ENCODE data around the gene EFNA5.

Gene EFNA5

DNA sequence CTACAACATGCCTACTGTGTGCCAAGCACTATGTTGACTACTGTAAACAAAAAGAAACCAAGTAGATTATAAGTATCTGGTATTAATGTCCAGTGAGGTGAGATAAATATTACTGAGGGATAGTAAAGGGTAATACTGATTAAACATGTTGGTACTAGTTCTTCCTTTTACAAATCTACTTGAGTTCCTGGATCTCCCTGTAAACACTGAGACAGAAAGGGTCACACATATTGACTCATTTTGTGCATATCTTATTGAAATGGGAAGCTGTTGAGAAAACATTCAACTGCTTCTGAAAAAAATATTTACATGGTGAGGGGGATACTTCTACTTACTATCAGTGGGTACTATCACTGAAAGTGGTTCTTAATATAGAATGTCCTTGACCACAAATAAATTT is 24.3 kb downstream of the EFNA5 start:
- Histone ChIP-seq H3K9me3 (ENCODE audit: low read length) (no peaks in the 10 kb centered on the region), H3K27ac (ENCODE audit: low read depth, low read length, poor library complexity, severe bottlenecking) (no peak overlapping the region), H3F3A (ENCODE audit: insufficient read depth, low read length) (no peaks in the 10 kb centered on the region), H3K4me2 (ENCODE audit: low read length) (no peak overlapping the region), H3K4me3 (ENCODE audit: low read depth, low read length, poor library complexity, severe bottlenecking) (no peak overlapping the region), H3K36me3 (ENCODE audit: insufficient read depth, low read length) (no peaks in the 10 kb centered on the region), H3K9ac (ENCODE audit: low read length) (no peak overlapping the region), H4K20me1 (ENCODE audit: insufficient read depth, low read length) (no peaks in the 10 kb centered on the region), H2AFZ (ENCODE audit: low read length) (no peak overlapping the region), H3K27me3 (ENCODE audit: insufficient read depth, low read length) (no peaks in the 10 kb centered on the region), H3K9me2 (ENCODE audit: low read depth, low read length) (no peaks in the 10 kb centered on the region), H3K79me2 (ENCODE audit: insufficient read depth, low read length) (no peaks in the 10 kb centered on the region; the same call in 1 of the 2 replicates), H3K4me1 (ENCODE audit: insufficient read depth, low read length, severe bottlenecking) (no peaks in the 10 kb centered on the region)
- TF ChIP-seq EZH2 (IDR thresholded peaks at IDR 0.05; ENCODE audit: borderline replicate concordance, low read length): no peak

DNA sequence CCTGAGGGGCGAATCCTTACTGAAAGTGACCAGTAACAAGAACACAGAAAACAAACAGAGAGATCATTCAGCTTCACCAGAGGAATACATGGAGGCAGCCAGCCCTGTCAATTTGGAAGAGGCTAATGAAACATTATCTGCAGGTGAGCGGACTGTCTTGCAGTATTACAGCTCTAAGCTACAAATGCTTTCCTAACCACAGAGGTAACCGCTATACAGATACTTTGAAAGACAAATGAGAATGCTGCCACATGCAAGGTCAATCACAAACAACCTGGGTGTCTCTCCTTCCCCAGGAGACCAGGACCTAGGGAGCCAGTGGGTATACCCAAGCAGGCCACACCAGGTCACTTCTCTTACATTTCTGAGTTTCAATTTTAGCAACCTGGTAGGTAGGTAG is 30.2 kb downstream of the EFNA5 start:
- no peaks in the 10 kb centered on the region for H3K79me2 ChIP-seq (ENCODE audit: insufficient read depth, low read length)
- no peak overlapping the region for H3K27ac ChIP-seq (ENCODE audit: low read depth, low read length, poor library complexity, severe bottlenecking)

DNA sequence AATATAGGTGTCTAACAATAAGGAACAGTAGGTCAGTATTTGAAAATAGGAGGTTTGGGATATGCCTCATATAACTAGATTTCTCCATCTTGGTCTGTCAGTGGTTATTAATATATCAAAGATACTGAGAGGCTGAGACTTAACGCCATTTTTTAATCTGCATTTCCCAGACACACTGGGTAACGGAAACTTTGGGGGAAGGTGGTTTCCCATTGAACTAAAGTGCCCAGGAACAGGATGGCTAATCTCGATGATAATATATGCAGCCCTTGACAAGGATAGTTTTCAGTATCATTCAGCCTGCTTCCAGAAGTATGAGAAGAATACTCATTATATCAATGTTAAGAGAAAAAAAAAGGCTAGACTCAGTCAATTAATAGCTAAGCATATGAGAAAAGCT is 30.7 kb downstream of the EFNA5 start:
- no peaks in the 10 kb centered on the region for H3K27me3 ChIP-seq (ENCODE audit: insufficient read depth, low read length)
- H3K27ac ChIP-seq (ENCODE audit: low read depth, low read length, poor library complexity, severe bottlenecking): no peak overlapping the region
- no peaks in the 10 kb centered on the region for H3K79me2 ChIP-seq (ENCODE audit: insufficient read depth, low read length)
- H4K20me1 ChIP-seq (ENCODE audit: insufficient read depth, low read length): no peaks in the 10 kb centered on the region
- H3F3A ChIP-seq (ENCODE audit: insufficient read depth, low read length): no peaks in the 10 kb centered on the region
- TF ChIP-seq, protein P1, sequence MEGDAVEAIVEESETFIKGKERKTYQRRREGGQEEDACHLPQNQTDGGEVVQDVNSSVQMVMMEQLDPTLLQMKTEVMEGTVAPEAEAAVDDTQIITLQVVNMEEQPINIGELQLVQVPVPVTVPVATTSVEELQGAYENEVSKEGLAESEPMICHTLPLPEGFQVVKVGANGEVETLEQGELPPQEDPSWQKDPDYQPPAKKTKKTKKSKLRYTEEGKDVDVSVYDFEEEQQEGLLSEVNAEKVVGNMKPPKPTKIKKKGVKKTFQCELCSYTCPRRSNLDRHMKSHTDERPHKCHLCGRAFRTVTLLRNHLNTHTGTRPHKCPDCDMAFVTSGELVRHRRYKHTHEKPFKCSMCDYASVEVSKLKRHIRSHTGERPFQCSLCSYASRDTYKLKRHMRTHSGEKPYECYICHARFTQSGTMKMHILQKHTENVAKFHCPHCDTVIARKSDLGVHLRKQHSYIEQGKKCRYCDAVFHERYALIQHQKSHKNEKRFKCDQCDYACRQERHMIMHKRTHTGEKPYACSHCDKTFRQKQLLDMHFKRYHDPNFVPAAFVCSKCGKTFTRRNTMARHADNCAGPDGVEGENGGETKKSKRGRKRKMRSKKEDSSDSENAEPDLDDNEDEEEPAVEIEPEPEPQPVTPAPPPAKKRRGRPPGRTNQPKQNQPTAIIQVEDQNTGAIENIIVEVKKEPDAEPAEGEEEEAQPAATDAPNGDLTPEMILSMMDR (IDR thresholded peaks at IDR 0.05; ENCODE audit: low read length): no peak
- no peak for TF ChIP-seq EZH2 (IDR thresholded peaks at IDR 0.05; ENCODE audit: borderline replicate concordance, low read length)
- H3K9ac ChIP-seq (ENCODE audit: low read length): no peak overlapping the region
- no peak overlapping the region for H3K4me3 ChIP-seq (ENCODE audit: low read depth, low read length, poor library complexity, severe bottlenecking)
- no peak overlapping the region for H3K4me2 ChIP-seq (ENCODE audit: low read length)
- H3K36me3 ChIP-seq (ENCODE audit: insufficient read depth, low read length): no peaks in the 10 kb centered on the region
- no peak overlapping the region for H2AFZ ChIP-seq (ENCODE audit: low read length)
- H3K9me3 ChIP-seq (ENCODE audit: low read length): no peaks in the 10 kb centered on the region
- peaks cover 22% of the 10 kb centered on the region for H3K4me1 ChIP-seq (ENCODE audit: insufficient read depth, low read length, severe bottlenecking)
- no peaks in the 10 kb centered on the region for H3K9me2 ChIP-seq (ENCODE audit: low read depth, low read length)

More for the DNA sequence above, 30.2 kb downstream of the EFNA5 start:
- no peaks in the 10 kb centered on the region for H3K36me3 ChIP-seq (ENCODE audit: insufficient read depth, low read length)
- no peak overlapping the region for H2AFZ ChIP-seq (ENCODE audit: low read length)
- no peaks in the 10 kb centered on the region for H3K9me2 ChIP-seq (ENCODE audit: low read depth, low read length)
- no peaks in the 10 kb centered on the region for H3F3A ChIP-seq (ENCODE audit: insufficient read depth, low read length)
- no peaks in the 10 kb centered on the region for H4K20me1 ChIP-seq (ENCODE audit: insufficient read depth, low read length)
- no peaks in the 10 kb centered on the region for H3K9me3 ChIP-seq (ENCODE audit: low read length)
- TF ChIP-seq, protein P1 (IDR thresholded peaks at IDR 0.05; ENCODE audit: low read length): no peak
- no peak for TF ChIP-seq EZH2 (IDR thresholded peaks at IDR 0.05; ENCODE audit: borderline replicate concordance, low read length)
- H3K4me2 ChIP-seq (ENCODE audit: low read length): peak overlapping the region; percentile 1; the same call in 1 of the 2 replicates
- no peaks in the 10 kb centered on the region for H3K27me3 ChIP-seq (ENCODE audit: insufficient read depth, low read length)
- H3K4me3 ChIP-seq (ENCODE audit: low read depth, low read length, poor library complexity, severe bottlenecking): no peak overlapping the region
- H3K4me1 ChIP-seq (ENCODE audit: insufficient read depth, low read length, severe bottlenecking): peaks cover 22% of the 10 kb centered on the region
- H3K9ac ChIP-seq (ENCODE audit: low read length): no peak overlapping the region

DNA sequence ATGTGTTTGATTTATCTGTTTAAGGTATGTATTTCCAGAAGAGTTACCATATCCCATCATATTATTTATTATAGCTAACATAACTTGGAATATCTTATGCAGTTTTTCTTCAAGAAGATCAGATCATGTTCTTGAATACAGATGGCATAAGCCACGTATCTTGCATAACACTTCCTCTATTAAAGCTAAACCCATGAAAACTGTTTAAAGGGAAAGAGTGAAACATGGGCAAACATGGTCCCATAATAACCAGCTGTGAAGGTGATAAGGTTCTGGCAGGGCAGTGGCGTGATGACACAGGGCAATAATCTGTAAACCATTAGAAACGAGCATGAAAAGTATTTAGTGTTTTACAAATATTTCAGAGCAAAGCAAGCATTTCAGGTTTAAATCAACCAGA is 34.2 kb downstream of the EFNA5 start:
- Histone ChIP-seq H3K27me3 (ENCODE audit: insufficient read depth, low read length) (no peaks in the 10 kb centered on the region), H3K4me1 (ENCODE audit: insufficient read depth, low read length, severe bottlenecking) (peaks cover 50% of the 10 kb centered on the region), H3K9me2 (ENCODE audit: low read depth, low read length) (no peaks in the 10 kb centered on the region), H2AFZ (ENCODE audit: low read length) (no peak overlapping the region), H4K20me1 (ENCODE audit: insufficient read depth, low read length) (no peaks in the 10 kb centered on the region), H3K79me2 (ENCODE audit: insufficient read depth, low read length) (no peaks in the 10 kb centered on the region), H3F3A (ENCODE audit: insufficient read depth, low read length) (no peaks in the 10 kb centered on the region), H3K27ac (ENCODE audit: low read depth, low read length, poor library complexity, severe bottlenecking) (no peak overlapping the region), H3K4me3 (ENCODE audit: low read depth, low read length, poor library complexity, severe bottlenecking) (no peak overlapping the region), H3K36me3 (ENCODE audit: insufficient read depth, low read length) (no peaks in the 10 kb centered on the region), H3K9me3 (ENCODE audit: low read length) (no peaks in the 10 kb centered on the region), H3K9ac (ENCODE audit: low read length) (no peak overlapping the region), H3K4me2 (ENCODE audit: low read length) (no peak overlapping the region)
- TF ChIP-seq EZH2 (IDR thresholded peaks at IDR 0.05; ENCODE audit: borderline replicate concordance, low read length): no peak
- TF ChIP-seq, protein P1 (IDR thresholded peaks at IDR 0.05; ENCODE audit: low read length): no peak

All from OCI-LY1 (cell line).